GM12891 (cell line): ENCODE measurements around the gene KIZ.

Experiments used
- POLR2A ChIP-seq: IDR thresholded peaks from 2 replicates; pipeline ENCODE4 v1.6.1; 2011; ENCODE audit warnings: low read depth, low read length, control low read depth
- POLR2AphosphoS5 ChIP-seq: IDR thresholded peaks from 2 replicates; pipeline ENCODE4 v1.6.1; 2011; ENCODE audit warnings: low read depth, low read length, control low read depth
- POU2F2 ChIP-seq: IDR thresholded peaks from 2 replicates; pipeline ENCODE4 v1.6.1; 2011; ENCODE audit warnings: low read depth, mild to moderate bottlenecking, control low read depth, low read length, moderate library complexity
- TAF1 ChIP-seq: IDR thresholded peaks from 2 replicates; pipeline ENCODE4 v1.6.1; 2011; ENCODE audit warnings: low read depth, low read length, control low read depth

- TF ChIP-seq TAF1: no peak
- no peak for TF ChIP-seq POLR2A
- no peak for TF ChIP-seq POLR2AphosphoS5
- TF ChIP-seq POU2F2: no peak
These were observed 33.9 kb downstream of the KIZ start for GRCh38 chr20:21159658-21160380.
